GM19438 (cell line): Measurements from ENCODE around the gene TIMM50.
"Not testable (repeated sequence)": the region's sequence is repeated elsewhere in the genome, so short reads cannot be mapped to it uniquely, and the experiment has no call there.

ENCODE experiments used
- ATAC-seq: cut with Tn5 transposase; IDR thresholded peaks from one replicate; pipeline ENCODE4 v1.9.1; 2021; ENCODE audit warnings: low read depth; ENCODE audit not compliant: unreplicated experiment

Gene TIMM50

DNA sequence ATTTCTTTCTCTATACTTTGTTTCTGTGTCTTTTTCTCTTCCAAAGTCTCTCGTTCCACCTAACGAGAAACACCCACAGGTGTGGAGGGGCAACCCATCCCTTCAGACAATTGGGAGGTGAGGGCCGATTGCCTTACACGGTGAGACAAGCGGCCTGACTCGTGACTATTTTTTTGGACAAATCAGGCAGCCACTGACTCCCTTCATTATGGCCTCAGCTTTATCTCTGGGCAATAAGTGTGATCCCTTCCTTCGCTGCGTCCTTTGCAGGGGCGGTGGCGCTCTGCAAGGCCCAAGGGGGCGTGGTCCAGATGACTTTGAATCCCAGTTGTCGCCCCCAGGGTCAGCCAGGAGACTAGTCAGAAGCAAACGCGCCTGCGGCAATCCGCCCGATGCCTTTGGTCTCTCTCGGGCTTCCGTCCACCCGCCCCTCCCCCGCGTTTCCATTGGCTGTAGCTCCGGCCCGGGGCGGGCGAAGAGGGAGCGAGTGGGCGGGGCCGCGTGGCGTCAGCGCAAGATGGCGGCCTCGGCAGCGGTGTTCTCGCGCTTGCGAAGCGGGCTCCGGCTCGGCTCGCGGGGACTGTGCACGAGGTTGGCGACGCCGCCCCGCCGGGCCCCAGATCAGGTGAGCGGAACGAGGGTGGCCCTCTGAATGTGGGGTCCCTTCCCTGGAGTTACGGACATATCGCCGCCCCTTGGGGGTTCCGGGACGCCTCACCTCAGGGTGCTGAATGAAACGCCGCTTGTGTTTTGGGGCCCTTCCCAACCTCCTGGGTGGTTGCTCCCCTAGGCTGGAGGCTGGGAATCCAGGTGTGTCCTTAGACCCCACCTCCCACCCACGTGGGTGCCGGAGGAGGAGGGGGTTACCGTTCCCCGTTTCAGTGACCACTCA is at the start of gene TIMM50:
TIMM50 (plus strand) TSS at position 502 of the 892 bp plus-strand sequence; CDS start at position 518, 16 bp downstream.
- ATAC-seq, result peak; percentile 83

DNA sequence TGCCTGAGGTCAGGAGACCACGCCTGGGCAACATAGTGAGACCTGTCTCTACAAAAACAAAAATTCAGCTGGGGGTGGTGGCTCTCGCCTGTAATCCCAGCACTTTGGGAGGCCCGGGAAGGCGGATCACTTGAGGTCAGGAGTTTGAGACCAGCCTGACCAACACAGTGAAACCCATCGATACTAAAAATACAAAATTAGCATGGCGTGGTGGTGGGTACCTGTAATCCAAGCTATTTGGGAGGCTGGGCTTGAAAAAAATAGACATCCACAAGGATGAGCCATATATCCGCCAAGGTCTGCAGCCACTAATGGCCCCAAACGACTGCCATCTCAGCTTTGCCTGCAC is 48.0 kb upstream of the TIMM50 start:
- ATAC-seq, result no peak

DNA sequence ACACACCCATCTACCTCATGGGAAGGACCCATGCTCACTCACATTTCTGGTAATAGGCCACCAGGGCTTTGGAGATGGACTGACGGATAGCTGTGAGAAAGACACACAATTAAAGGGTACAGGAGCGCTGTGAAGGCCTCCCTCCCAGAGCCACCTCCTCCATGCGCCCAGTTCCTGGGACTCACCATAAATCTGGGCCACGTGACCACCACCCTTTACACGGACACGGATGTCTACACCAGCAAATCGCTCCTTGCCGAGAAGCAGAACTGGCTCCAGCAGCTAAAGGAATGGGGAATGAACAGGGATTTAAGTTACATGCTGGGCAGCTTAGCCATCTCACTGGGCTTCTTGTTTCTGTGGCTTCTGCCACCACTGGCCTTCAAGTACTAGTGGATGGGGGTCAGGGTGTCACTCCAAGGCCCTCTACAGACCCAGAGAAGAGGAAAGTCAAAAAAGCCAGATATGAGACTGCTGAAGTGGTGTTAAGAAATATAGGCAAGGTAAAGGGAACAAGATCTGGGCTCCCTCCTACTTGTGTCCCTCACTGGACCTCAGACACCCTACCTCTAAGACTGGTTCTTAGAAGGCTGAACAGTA is 47.1 kb upstream of the TIMM50 start:
- ATAC-seq, result no peak

DNA sequence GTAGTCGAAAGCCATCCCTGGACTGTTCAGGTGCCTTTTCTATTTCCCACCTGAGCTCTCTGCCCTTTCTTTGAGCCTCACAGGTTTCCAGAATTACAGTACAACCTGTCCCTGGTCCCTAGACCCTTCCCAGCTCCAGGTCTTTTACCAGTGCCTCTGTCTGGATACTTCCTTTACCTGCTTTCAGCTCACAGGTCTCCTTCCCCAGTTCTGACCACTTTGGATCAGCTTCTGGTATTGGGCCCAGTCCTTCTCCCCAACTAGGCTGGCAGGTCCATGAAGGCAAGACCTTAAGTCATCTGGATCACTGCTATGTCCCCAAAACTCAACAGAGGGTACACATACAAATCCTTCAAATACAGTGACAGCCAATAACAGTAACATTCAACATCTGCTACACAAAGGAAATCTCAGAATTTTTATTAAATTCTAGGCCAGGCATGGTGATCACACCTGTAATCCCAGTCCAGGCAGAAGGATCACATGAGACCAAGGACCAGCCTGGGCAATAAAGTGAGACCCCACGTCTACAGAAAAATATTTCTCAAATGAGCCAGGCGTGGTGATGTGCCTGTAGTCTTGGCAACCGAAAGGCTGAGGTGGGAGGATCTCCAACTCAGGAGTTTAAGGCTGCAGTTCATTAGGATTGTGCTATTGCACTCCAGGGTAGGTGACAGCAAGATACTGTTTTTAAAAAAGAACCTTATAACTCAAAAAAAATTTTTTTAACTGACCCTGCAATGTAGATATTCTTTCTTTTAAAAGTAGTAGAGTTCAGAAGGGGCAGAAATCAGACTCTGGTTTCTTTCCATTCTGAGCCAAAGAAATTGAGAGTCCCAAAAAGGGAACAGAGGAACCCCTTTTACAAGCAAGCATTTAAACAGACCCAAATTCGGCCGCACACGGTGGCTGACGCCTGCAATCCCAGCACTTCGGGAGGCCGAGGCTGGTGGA is 46.2 kb upstream of the TIMM50 start:
- no peak for ATAC-seq

DNA sequence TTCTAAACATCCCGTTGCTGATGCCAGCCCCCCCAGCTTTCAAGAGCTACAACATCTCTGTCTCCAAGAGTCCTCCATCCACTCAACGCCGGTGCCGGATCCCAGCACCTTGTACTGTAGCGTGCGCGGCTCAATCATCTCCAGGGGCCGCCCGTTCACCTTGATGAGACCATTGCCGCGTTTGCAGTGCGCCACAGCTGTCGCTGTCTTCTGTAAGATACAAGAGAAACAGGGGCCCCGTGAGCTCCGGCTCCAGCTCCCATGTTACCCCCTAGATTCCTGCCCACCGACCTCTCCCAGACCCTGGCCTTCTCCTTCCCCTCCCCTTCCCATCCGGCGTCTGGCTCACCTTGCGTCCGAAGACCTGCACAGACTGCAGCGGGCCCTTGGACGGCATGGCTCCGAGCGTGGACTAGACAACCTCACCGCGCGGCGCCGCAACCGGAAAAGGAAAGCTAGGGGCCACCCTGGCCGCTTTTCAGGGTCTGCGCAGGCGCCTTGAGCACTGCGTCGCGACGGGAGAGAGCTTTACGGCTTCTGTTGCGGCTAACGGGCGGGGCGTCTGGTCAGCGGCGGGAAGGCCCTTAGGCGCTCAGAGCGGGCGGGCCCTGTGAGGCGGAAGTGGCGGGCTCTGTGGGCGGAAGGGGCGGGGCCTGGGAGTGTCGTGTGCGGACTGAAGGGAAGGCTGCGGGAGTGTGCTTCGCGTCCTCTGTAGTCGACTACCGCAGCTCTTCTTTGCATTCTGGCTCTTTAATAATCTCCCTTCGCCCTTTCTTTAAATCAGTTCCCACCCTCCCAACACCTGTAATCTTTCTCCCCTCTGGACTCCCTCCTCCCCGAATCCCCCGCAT is 44.9 kb upstream of the TIMM50 start, which contains the start of gene RPS16:
RPS16 (minus strand) TSS at position 451 of the 851 bp plus-strand sequence; CDS start at position 397, 54 bp downstream.
- ATAC-seq, result peak; percentile 69

DNA sequence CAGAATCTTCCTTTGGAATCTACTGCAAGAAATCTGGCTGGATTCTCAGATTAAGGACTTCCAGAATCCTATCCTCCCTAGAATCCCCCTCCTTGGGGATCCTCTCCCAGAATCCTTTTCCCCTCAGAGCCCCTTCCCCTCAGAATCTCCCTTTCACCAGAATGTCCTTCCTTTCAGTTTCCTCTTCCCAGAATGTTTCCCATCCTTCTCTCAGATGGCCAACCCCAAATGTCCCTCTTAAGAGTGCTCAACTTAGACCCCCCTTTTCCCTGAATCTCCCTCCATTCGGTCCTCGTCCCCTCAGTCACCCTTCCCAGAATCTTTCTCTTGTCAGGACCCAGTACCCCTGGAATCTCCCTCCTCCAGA is 44.3 kb upstream of the TIMM50 start:
- no peak for ATAC-seq

DNA sequence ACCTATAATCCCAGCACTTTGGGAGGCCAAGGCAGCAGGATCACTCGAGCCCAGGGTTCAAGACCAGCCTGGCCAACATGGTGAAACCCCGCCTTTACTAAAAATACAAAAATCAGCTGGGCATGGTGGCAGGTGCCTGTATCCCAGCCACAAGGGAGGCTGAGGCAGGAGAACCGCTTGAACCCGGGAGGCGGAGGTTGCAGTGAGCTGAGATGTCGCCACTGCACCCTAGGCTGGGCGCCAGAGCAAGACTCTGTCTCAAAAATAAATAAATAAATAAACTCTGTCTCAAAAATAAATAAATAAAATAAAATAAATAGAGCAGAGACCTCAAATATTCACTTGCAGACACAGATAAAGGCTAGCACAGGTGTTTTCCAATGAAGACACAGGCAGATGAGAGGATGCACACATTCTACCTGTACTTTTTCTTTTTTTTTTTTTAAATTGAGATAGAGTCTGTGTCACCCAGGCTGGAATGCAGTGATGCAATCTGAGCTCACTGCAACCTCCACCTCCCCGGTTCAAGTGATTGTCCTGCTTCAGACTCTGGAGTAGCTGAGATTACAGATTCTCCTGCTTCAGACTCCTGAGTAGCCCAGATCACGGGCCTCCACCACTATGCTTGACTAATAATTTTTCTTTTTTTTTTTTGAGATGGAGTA is 42.2 kb upstream of the TIMM50 start:
- ATAC-seq, result no peak

DNA sequence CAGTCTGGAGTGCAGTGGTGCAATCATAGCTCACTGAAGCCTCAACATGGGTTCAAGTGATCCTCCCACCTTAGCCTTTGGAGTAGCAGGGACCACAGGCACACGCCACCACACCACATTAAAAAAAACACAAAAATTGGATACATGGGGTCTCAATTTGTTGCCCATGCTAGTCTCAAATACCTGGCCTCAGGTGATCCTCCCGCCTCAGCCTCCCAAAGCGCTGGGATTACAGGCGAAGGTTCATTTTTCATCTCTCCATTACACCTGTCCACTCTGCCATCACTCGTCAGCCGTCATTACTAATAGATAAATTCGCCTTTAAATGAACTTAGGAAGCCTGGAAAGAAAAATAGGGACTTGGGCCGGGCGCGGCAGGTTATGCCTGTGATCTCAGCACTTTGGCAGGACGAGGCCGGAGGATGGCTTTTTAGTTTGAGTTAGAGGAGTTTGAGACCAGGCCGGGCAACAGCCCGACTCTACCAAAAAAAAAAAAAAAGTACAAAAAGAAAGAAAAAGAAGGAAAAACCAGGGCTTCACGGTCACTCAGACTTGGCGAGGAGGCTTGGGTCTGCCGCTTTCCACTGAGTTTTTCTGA is 35.9 kb upstream of the TIMM50 start:
- no peak for ATAC-seq

DNA sequence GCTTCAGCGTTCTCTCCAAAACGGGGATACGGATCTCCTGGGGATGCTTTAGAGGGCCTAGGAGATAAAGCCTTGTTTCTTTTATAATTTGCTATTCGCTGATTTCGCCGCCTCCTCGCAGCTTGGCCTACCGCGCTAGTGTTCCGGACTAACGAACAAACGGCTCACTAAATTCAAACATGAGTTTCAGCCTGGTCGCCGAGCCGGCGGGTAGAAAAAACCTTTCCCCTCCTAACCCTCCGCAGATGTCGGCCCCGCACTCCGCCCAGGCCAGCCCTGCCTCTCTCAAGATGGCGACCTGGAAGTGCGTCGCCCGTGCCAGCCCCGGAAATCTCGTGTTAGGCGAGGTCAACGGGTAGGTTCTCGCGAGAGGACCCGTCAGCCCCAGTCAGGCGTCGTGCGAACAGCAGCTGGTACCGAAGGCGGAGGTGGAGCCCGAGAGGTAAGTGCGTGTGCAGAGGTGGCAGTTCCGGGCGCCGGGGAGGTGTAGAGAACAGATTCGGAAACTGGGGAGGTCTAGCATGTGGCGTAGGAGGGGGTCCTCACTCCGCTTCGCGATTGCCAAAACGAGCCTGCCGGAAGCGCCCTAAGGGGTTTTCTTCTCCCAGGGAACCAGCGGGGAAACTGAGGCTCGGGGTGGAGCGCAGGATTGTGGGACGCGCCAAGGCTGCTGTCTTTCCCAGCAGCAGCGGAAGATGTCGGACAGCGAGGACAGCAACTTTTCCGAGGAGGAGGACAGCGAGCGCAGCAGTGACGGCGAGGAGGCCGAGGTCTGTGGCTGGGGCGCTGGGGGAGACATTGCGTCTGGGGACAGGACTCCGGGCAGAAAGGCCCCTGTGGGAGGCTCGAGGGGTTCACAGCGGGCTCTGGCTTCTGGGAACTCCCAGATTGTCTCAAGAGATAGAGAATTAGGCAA is 35.2 kb upstream of the TIMM50 start, which contains the start of gene SUPT5H:
SUPT5H (plus strand) TSS at position 387 of the 916 bp plus-strand sequence; CDS start at position 696, 309 bp downstream.
- peak; percentile 71 for ATAC-seq

DNA sequence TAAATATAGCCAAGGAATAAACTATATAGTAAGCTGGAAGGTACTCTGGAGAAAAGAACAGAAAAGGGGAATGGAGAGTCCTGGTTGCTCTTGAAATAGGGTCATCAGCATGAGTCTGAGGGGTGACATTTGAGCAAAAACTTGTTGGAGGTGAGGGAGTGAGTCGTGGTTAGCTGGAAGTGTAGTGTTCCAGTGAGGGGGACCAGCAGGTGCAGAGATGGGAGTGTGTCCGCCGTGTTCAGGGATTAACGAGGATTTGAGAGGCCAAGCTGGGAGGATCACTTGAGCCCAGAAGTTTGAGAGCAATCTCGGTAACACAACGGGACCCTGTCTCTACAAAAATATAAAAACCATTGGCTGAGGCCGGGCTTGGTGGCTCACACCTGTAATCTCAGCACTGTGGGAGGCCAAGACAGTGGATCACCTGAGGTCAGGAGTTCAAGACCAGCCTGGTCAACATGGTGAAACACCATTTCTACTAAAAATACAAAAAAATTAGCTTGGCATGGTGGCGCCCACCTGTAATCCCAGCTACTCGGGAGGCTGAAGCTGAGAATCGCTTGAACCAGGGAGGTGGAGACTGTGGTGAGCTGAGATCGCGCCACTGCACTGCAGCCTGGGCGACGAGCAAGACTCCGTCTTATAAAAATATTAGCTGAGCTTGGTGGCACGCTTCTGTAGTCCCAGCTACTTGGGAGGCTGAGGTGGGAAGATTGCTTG is 34.1 kb upstream of the TIMM50 start:
- no peak for ATAC-seq

DNA sequence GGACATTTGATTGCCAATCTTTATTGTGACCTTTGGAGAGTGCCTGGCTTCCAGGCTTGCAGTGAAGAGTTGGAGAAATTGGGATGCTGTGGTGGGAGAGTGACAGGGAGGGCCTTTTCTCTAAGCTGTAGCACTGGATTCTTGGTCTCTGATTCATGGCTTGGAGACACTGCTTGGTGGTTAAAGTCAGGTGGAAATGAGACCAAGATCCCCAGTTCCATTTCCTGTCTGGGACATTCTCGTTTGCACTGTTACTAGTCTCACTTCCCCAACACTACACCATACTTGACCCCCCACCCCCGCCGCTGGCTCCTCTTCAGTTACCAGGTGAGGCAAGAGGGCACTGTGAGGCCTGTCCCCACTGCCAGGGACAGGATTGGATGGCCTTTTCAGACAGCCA is 32.4 kb upstream of the TIMM50 start:
- no peak for ATAC-seq

DNA sequence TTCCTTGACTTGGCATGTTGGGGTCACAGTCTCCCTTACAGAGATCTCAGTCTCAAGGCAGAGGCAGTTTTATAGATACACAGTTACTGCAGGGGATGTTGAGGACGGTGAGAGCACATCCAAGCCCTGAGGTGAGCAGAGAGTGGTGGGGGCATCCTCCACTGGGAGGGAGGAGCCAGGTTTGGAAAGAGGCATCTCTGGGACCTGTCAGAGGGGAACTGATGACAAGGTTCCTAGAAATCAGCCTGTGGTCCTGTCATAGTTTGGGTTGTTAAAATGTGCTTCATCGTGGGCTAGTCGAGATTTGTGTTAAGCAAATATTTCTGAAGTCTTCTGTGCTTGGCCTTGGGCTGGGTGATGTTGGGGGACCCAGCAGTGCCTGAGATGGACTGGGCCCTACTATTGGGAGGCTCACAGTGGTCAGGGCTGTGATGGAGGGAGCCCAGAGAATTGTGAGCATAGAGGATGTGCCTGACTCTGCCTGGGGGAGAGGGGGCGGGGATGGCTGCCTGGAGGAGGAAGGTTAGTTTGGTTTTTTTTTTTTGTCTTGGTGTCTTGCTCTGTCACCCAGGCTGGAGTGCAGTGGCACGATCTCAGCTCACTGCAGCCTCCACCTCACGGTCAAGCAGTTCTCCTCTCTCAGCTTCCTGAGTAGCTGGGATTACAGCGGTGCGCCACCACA is 31.4 kb upstream of the TIMM50 start:
- no peak for ATAC-seq

DNA sequence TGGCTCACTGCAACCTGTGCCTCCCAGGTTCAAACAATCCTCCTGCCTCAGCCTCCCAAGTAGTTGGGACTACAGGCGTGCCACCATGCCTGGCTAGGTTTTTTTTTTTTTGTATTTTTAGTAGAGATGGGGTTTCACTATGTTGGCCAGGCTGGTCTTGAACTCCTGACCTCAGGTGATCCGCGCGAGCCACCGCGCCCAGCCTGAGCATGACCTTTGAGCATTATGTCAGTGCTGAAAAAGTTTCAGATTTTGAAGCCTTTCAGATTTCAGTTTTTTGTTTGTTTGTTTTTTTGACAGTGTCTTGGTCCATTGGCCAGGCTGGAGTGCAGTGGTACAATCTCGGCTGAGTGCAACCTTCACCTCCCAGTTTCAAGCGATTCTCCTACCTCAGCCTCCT is 29.4 kb upstream of the TIMM50 start:
- ATAC-seq, result not testable (repeated sequence)

DNA sequence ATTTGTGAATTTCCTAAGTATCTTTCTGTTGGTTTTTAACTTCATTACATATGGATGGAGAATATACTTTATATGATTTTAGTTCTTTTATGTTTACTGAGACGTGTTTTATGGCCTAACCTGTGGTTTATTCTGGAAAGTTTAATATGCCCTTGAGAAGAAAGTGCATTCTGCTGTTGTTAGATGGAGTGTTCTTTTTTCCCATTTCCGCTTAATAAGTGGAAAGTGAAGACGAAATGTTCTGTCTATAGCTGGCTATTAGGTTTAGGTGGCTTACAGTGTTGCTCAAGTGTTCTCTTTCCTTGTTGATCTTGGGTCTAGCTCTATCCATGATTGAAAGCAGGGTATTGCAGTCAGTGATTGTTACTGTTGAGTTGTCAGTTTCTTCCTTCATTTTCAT is 17.2 kb upstream of the TIMM50 start:
- ATAC-seq, result no peak

DNA sequence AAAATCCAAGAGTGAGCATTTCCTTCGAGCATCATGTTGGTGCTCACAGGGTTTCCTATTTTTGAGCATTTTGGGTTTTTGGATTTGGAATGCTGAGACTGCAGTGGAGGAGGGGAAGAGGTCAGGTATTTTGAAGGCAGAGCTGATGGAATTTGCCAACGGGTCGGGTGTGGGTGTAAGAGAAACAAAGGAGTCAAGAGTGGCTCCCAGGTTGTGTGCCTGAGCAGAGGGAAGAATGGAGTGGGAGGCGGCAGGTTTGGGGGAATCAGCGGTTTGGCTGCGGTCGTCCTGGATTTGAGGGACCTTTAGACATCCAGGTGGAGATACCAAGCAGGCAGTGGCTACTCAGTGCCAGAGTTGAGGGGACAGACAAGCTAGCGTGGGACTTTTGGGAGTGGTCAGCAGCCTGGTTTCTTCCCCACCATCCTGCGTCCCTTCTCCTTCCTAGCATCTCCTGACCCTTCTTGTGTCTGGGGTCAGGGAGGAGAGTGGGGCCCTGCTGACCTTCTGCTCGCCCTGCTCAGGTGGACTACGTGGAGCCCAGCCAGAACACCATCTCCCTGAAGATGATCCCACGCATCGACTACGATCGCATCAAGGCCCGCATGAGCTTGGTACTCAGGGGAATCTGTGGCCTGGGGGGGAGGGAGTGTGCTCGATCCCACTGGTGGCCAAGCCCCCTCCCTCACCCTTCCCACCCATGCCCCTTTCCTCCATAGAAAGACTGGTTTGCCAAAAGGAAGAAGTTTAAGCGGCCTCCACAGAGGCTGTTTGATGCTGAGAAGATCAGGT is 14.5 kb upstream of the TIMM50 start:
- no peak for ATAC-seq

DNA sequence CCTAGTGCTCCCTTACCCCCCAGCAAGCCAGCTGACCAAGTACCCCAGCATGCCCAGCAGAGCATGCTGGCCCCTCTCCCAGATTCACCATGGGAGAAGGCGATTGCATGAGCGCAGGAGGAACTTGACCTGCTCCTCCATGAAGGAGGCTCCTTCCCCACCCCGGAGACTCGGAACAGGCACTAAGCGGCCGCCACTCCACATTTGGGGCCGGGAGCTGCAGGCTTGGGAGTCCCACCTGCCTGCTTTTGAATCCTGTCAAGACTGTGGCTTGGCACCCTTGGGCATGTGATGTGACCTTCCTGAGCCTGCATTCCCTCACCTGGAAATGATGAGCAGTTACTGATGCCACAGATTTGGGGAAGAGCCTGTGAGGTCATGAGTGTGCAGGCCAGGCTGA is 12.7 kb upstream of the TIMM50 start:
- ATAC-seq, result no peak
